GM23338 (cell line): ENCODE results near the gene OR2A12. TPM values are rescaled to one million over a fixed set of nuclear protein-coding genes. Genes with fewer than 3 reads are reported as not detected.

ENCODE experiments used
- ATAC-seq: fragments of 200-7000 bp; cut with Tn5 transposase; 3 replicates; pipeline ENCODE4 v1.9.1; 2020
- DNase-seq: peaks from one replicate; pipeline ENCODE4 v3.0.0-alpha.2; 2015; ENCODE audit warnings: low spot score
- H2AFZ ChIP-seq: fragments of 200-600 bp; sonication (generic); 2 replicates; pipeline ENCODE4 v1.8.0; 2016; ENCODE audit warnings: antibody characterized with exemption, mild to moderate bottlenecking, moderate library complexity
- H3F3A ChIP-seq: fragments of 200-600 bp; sonication (generic); replicated peaks from 2 replicates; pipeline ENCODE4 v1.8.0; 2017; ENCODE audit warnings: antibody characterized with exemption, mixed run types, low read depth
- H3K27ac ChIP-seq: fragments of 200-600 bp; sonication (generic); 2 replicates; pipeline ENCODE4 v1.6.1; 2016; ENCODE audit warnings: low read depth
- H3K27me3 ChIP-seq: fragments of 200-600 bp; sonication (generic); 2 replicates; pipeline ENCODE4 v1.8.0; 2016; ENCODE audit warnings: mild to moderate bottlenecking, mixed run types, moderate library complexity; ENCODE audit not compliant: insufficient read depth
- H3K36me3 ChIP-seq: fragments of 200-600 bp; sonication (generic); 2 replicates; pipeline ENCODE4 v1.8.0; 2016; ENCODE audit warnings: mild to moderate bottlenecking; ENCODE audit not compliant: insufficient read depth
- H3K4me1 ChIP-seq: fragments of 200-600 bp; sonication (generic); 2 replicates; pipeline ENCODE4 v1.8.0; 2016; ENCODE audit warnings: mild to moderate bottlenecking, moderate library complexity; ENCODE audit not compliant: insufficient read depth
- H3K4me2 ChIP-seq: fragments of 200-600 bp; sonication (generic); 2 replicates; pipeline ENCODE4 v1.7.1; 2017; ENCODE audit warnings: mixed run types
- H3K4me3 ChIP-seq: fragments of 200-600 bp; sonication (generic); 2 replicates; pipeline ENCODE4 v1.6.1; 2016; ENCODE audit warnings: mixed run types
- H3K79me2 ChIP-seq: fragments of 200-600 bp; sonication (generic); replicated peaks from 2 replicates; pipeline ENCODE4 v1.8.0; 2017; ENCODE audit warnings: mild to moderate bottlenecking; ENCODE audit not compliant: insufficient read depth
- H3K9me2 ChIP-seq: fragments of 200-600 bp; sonication (generic); 2 replicates; pipeline ENCODE4 v1.8.0; 2017; ENCODE audit not compliant: insufficient read depth
- H4K20me1 ChIP-seq: fragments of 200-600 bp; sonication (generic); replicated peaks from 2 replicates; pipeline ENCODE4 v1.8.0; 2017; ENCODE audit warnings: mild to moderate bottlenecking; ENCODE audit not compliant: insufficient read depth
- H3K27ac Mint-ChIP-seq: 2 replicates; pipeline ENCODE4 v1.8.0; 2020; ENCODE audit warnings: inconsistent platforms, mild to moderate bottlenecking, moderate library complexity, mixed read lengths
- H3K27me3 Mint-ChIP-seq: 3 replicates; pipeline ENCODE4 v1.8.0; 2022; ENCODE audit warnings: low read depth, mild to moderate bottlenecking, moderate library complexity, mixed read lengths, inconsistent platforms; ENCODE audit not compliant: insufficient read depth, poor library complexity
- H3K36me3 Mint-ChIP-seq: 3 replicates; pipeline ENCODE4 v1.8.0; 2021; ENCODE audit warnings: low read depth, mild to moderate bottlenecking, inconsistent platforms, moderate library complexity, mixed read lengths
- H3K4me1 Mint-ChIP-seq: 3 replicates; pipeline ENCODE4 v1.8.0; 2020; ENCODE audit warnings: mild to moderate bottlenecking, inconsistent platforms, mixed read lengths
- H3K4me3 Mint-ChIP-seq: 3 replicates; pipeline ENCODE4 v1.8.0; 2021; ENCODE audit warnings: moderate library complexity, mild to moderate bottlenecking, inconsistent platforms, mixed read lengths
- H3K9me3 Mint-ChIP-seq: 3 replicates; pipeline ENCODE4 v1.8.0; 2020; ENCODE audit warnings: moderate library complexity, mild to moderate bottlenecking, inconsistent platforms, mixed read lengths
- CTCF ChIP-seq, 2 experiments: fragments of 200-600 bp in 1 of 2; sonication (generic) in 1 of 2; conservative IDR thresholded peaks; 2 replicates each; pipeline versions ENCODE4 v1.5.1 to v1.6.1; 2016 to 2017; ENCODE audit warnings: antibody characterized with exemption in 2 of 2, low read depth in 2 of 2, mild to moderate bottlenecking in 2 of 2, moderate library complexity in 1 of 2
- ETS1 ChIP-seq: IDR thresholded peaks from 2 replicates; pipeline ENCODE4 v1.6.1; 2016; ENCODE audit warnings: antibody characterized with exemption
- EZH2 ChIP-seq: fragments of 200-600 bp; sonication (generic); IDR thresholded peaks from one replicate; pipeline ENCODE4 v1.8.0; 2017; ENCODE audit warnings: antibody characterized with exemption, mild to moderate bottlenecking, low read depth; ENCODE audit not compliant: unreplicated experiment
- EZH2phosphoT487 ChIP-seq: fragments of 200-600 bp; sonication (generic); IDR thresholded peaks from one replicate; pipeline ENCODE4 v1.8.1; 2018; ENCODE audit warnings: antibody characterized with exemption; ENCODE audit not compliant: unreplicated experiment
- JUNB ChIP-seq: IDR thresholded peaks from one replicate; pipeline ENCODE4 v1.6.1; 2016; ENCODE audit warnings: antibody characterized with exemption; ENCODE audit not compliant: unreplicated experiment
- NANOG ChIP-seq: IDR thresholded peaks from 2 replicates; pipeline ENCODE4 v1.6.1; 2016; ENCODE audit warnings: antibody characterized with exemption, borderline replicate concordance
- REST ChIP-seq: IDR thresholded peaks from one replicate; pipeline ENCODE4 v1.6.1; 2018; ENCODE audit warnings: antibody characterized with exemption; ENCODE audit not compliant: unreplicated experiment
- ZNF114 ChIP-seq: fragments of 250-450 bp; sonication (Bioruptor Pico); IDR thresholded peaks from 2 replicates; pipeline ENCODE4 v1.5.0; 2020; ENCODE audit warnings: mild to moderate bottlenecking, moderate library complexity
- ZNF331 ChIP-seq: fragments of 250-450 bp; sonication (Bioruptor Pico); IDR thresholded peaks from 2 replicates; pipeline ENCODE4 v1.5.0; 2020; ENCODE audit warnings: low read depth, mild to moderate bottlenecking, moderate library complexity
- ZNF462 ChIP-seq: fragments of 250-450 bp; sonication (Bioruptor Pico); IDR thresholded peaks from 2 replicates; pipeline ENCODE4 v1.5.0; 2020; ENCODE audit warnings: mild to moderate bottlenecking, moderate library complexity
- polyA plus RNA-seq: library from polyadenylated mRNA; unstranded; fragments of >200 nt; fragmentation: Nextera tagmentation; extraction: Ambion mirVana; gene quantifications from 2 replicates; pipeline ENCODE4 v1.2.1, GENCODE V29; 2016
- total RNA-seq: library from RNA; depleted of rRNA; stranded (reverse); fragments of >200 nt; shearing (Covaris generic); gene quantifications from 2 replicates; pipeline ENCODE4 v1.2.3, GENCODE V29; 2014

The OR2A12 gene
- total and polyA plus RNA-seq, 2 experiments from 2014 or later, result not detected

- TF ChIP-seq REST (no peak), CTCF (conservative IDR thresholded peaks at IDR 0.05; ENCODE audit: low read depth in 2 of 2) (no peak)
These were observed 16.6 kb upstream of the OR2A12 start, which contains the start of gene OR2A25 (continued) for GRCh38 chr7:144069511-144069910.

GRCh38 chr7:144069953-144070352 lies 16.1 kb upstream of the OR2A12 start:
- Histone ChIP-seq H3K4me3 (no peak overlapping the region), H3K4me2 (no peak overlapping the region), H3K79me2 (no peaks in the 10 kb centered on the region), H3K27me3 (no peaks in the 10 kb centered on the region), H3K9me2 (0 out of 2 replicates have a peak, but pooled peaks cover 2% of the 10 kb centered on the region), H4K20me1 (no peaks in the 10 kb centered on the region), H3K27ac (no peak overlapping the region), H3K4me1 (no peaks in the 10 kb centered on the region), H3K36me3 (no peaks in the 10 kb centered on the region), H2AFZ (peak overlapping the region; percentile 6; the same call in 1 of the 2 replicates), H3F3A (no peaks in the 10 kb centered on the region)
- Mint-ChIP-seq H3K4me3 (no peak overlapping the region), H3K4me1 (no peaks in the 10 kb centered on the region), H3K27me3 (no peaks in the 10 kb centered on the region), H3K9me3 (no peaks in the 10 kb centered on the region), H3K27ac (no peak overlapping the region), H3K36me3 (no peaks in the 10 kb centered on the region)
- DNase-seq (no peak), ATAC-seq (no peak)
- no peak for TF ChIP-seq ZNF331 (CRISPR knock-in tag)
- TF ChIP-seq JUNB, result no peak
- no peak for TF ChIP-seq ZNF114 (CRISPR knock-in tag)
- TF ChIP-seq EZH2, result no peak
- TF ChIP-seq EZH2phosphoT487, result no peak
- TF ChIP-seq ZNF462, result no peak
- no peak for TF ChIP-seq CTCF (conservative IDR thresholded peaks at IDR 0.05; ENCODE audit: low read depth in 2 of 2)
- TF ChIP-seq NANOG, result no peak
- no peak for TF ChIP-seq ETS1
